Stomach (tissue), 4 donors: ENCODE measurements around the gene COL5A1.

Experiments
- POLR2AphosphoS5 ChIP-seq, 3 donors: sonication (generic); formaldehyde crosslinking; IDR thresholded peaks; one replicate each; pipeline ENCODE4 v1.6.1; 2016; ENCODE audit warnings: antibody characterized with exemption in 3 of 3
- TF ChIP-seq, protein P1 (sequence below), 7 experiments: fragments of 450-650 bp in 4 of 7; fragments of 200-600 bp in 3 of 7; sonication (generic) in 3 of 7; IDR thresholded peaks; one replicate each; pipeline ENCODE4 v1.5.1; 2016 to 2019; ENCODE audit warnings: antibody characterized with exemption in 7 of 7, control low read depth in 2 of 7, mild to moderate bottlenecking in 1 of 7

DNA sequence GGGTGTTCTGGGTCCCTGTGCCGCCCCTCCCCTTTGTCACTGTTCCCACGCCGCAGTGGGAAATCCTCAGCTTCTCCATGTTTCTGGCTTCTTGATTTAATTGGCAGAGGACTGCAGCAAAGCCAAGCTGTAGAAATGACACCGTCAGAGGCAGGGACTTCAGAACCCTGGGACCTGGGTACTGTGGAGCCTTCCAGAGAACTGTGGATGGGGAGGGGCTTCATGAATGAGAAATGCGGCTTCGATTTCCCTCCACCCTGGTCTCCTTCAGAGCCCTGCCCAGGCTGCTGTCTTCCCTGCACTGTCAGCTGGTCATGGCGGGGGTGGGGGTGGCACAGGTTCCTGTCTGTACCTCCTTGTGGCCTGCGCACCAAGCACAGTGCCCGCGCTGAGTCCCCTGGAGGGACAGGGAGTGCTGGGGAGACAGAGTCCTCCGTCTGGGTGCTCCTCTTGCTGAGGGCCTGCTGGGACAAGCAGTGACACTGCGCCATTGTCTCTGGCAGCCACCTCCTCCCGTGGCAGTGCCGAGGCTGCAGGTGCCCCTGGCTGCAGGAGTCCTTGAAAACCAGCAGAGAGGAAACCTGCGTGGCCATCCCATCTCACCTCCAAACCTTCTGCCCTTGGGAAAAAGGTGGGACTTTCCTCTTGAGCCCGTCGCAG lies 47.2 kb downstream of the COL5A1 start:
- TF ChIP-seq POLR2AphosphoS5 (IDR thresholded peaks at IDR 0.05): no peak
- TF ChIP-seq, protein P1, sequence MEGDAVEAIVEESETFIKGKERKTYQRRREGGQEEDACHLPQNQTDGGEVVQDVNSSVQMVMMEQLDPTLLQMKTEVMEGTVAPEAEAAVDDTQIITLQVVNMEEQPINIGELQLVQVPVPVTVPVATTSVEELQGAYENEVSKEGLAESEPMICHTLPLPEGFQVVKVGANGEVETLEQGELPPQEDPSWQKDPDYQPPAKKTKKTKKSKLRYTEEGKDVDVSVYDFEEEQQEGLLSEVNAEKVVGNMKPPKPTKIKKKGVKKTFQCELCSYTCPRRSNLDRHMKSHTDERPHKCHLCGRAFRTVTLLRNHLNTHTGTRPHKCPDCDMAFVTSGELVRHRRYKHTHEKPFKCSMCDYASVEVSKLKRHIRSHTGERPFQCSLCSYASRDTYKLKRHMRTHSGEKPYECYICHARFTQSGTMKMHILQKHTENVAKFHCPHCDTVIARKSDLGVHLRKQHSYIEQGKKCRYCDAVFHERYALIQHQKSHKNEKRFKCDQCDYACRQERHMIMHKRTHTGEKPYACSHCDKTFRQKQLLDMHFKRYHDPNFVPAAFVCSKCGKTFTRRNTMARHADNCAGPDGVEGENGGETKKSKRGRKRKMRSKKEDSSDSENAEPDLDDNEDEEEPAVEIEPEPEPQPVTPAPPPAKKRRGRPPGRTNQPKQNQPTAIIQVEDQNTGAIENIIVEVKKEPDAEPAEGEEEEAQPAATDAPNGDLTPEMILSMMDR (IDR thresholded peaks at IDR 0.05): no peak
